SK-N-SH (cell line): Measurements from ENCODE around the gene HTRA2.

Experiments
- CTCF ChIP-seq: fragments of 200-600 bp; sonication (generic); IDR thresholded peaks from 2 replicates; pipeline ENCODE4 v1.6.1; 2017; ENCODE audit warnings: antibody characterized with exemption, mild to moderate bottlenecking, moderate library complexity
- GABPA ChIP-seq: IDR thresholded peaks from 2 replicates; pipeline ENCODE4 v1.4.0; 2012; ENCODE audit warnings: low read depth, mild to moderate bottlenecking
- NFIC ChIP-seq: IDR thresholded peaks from 2 replicates; pipeline ENCODE4 v1.4.0; 2012; ENCODE audit warnings: borderline replicate concordance
- NRF1 ChIP-seq: IDR thresholded peaks from 2 replicates; pipeline ENCODE4 v1.6.1; 2012; ENCODE audit warnings: low read depth, mild to moderate bottlenecking, low read length
- POLR2AphosphoS5 ChIP-seq: IDR thresholded peaks from 2 replicates; pipeline ENCODE4 v1.6.1; 2012; ENCODE audit warnings: low read depth, low read length
- TCF12 ChIP-seq: IDR thresholded peaks from 2 replicates; pipeline ENCODE4 v1.4.0; 2012

GRCh38 chr2:74486141-74486540 lies 43.6 kb upstream of the HTRA2 start:
- TF ChIP-seq CTCF = no peak
- TF ChIP-seq GABPA = no peak
- TF ChIP-seq POLR2AphosphoS5 = no peak
- TF ChIP-seq NFIC = no peak
- TF ChIP-seq NRF1 = no peak
- no peak for TF ChIP-seq TCF12
